ENCODE data around the gene HOXB13.
"Not testable (repeated sequence)": the region's sequence is repeated elsewhere in the genome, so short reads cannot be mapped to it uniquely, and the experiment has no call there.

GRCh38 chr17:48716549-48716948 is 12.0 kb downstream of the HOXB13 start:
- not testable (repeated sequence) for TF ChIP-seq CTCF, EZH2phosphoT487 (IDR thresholded peaks at IDR 0.05)
